Measurements from ENCODE around the gene SEZ6. TPM values are rescaled to one million over a fixed set of nuclear protein-coding genes. Genes with fewer than 3 reads are reported as not detected.

The SEZ6 gene
- total RNA-seq, 4 donors from 2014 or later = not detected

GRCh38 chr17:29007860-29008455 lies 2.1 kb upstream of the SEZ6 start:
- H3K27ac ChIP-seq = no peak overlapping the region
- peaks cover 72% of the 10 kb centered on the region for H3K27me3 ChIP-seq
- no peak overlapping the region for H3K4me3 ChIP-seq
- no peak for DNase-seq (ENCODE audit: low spot score in 2 of 2)
- no peaks in the 10 kb centered on the region for H3K9me3 ChIP-seq
- 42% methylated on average over 2 of the region's 2 CpGs for WGBS
- H3K4me1 ChIP-seq = peaks cover 11% of the 10 kb centered on the region
- no peaks in the 10 kb centered on the region for H3K36me3 ChIP-seq
- TF ChIP-seq, protein P1, sequence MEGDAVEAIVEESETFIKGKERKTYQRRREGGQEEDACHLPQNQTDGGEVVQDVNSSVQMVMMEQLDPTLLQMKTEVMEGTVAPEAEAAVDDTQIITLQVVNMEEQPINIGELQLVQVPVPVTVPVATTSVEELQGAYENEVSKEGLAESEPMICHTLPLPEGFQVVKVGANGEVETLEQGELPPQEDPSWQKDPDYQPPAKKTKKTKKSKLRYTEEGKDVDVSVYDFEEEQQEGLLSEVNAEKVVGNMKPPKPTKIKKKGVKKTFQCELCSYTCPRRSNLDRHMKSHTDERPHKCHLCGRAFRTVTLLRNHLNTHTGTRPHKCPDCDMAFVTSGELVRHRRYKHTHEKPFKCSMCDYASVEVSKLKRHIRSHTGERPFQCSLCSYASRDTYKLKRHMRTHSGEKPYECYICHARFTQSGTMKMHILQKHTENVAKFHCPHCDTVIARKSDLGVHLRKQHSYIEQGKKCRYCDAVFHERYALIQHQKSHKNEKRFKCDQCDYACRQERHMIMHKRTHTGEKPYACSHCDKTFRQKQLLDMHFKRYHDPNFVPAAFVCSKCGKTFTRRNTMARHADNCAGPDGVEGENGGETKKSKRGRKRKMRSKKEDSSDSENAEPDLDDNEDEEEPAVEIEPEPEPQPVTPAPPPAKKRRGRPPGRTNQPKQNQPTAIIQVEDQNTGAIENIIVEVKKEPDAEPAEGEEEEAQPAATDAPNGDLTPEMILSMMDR (IDR thresholded peaks at IDR 0.05) = no peak
- TF ChIP-seq POLR2AphosphoS5 (IDR thresholded peaks at IDR 0.05) (no peak), EP300 (IDR thresholded peaks at IDR 0.05) (no peak)

- WGBS = 31% methylated on average over 2 of the region's 2 CpGs
- H3K27ac ChIP-seq = no peak overlapping the region
- peaks cover 76% of the 10 kb centered on the region for H3K27me3 ChIP-seq
- H3K36me3 ChIP-seq = no peaks in the 10 kb centered on the region
- no peak for DNase-seq (ENCODE audit: low spot score in 2 of 2)
- peaks cover 11% of the 10 kb centered on the region for H3K4me1 ChIP-seq
- no peak for TF ChIP-seq POLR2A (IDR thresholded peaks at IDR 0.05)
- no peak for TF ChIP-seq EP300 (IDR thresholded peaks at IDR 0.05)
- TF ChIP-seq, protein P1 (IDR thresholded peaks at IDR 0.05) = no peak
- TF ChIP-seq POLR2AphosphoS5 (IDR thresholded peaks at IDR 0.05) = no peak
- no peaks in the 10 kb centered on the region for H3K9me3 ChIP-seq
- no peak overlapping the region for H3K4me3 ChIP-seq
Observed at GRCh38 chr17:29007456-29007855, 1.6 kb upstream of the SEZ6 start.

GRCh38 chr17:29004081-29004692 lies 1.6 kb downstream of the SEZ6 start:
- Histone ChIP-seq H3K36me3 (no peaks in the 10 kb centered on the region), H3K4me1 (peaks cover 11% of the 10 kb centered on the region), H3K27me3 (peaks cover 71% of the 10 kb centered on the region), H3K9me3 (no peaks in the 10 kb centered on the region), H3K27ac (no peak overlapping the region), H3K4me3 (no peak overlapping the region)
- TF ChIP-seq POLR2AphosphoS5 (IDR thresholded peaks at IDR 0.05) = no peak
- TF ChIP-seq, protein P1 (IDR thresholded peaks at IDR 0.05) = no peak
- no peak for TF ChIP-seq EP300 (IDR thresholded peaks at IDR 0.05)
- no peak for TF ChIP-seq POLR2A (IDR thresholded peaks at IDR 0.05)
- 62% methylated on average over 15 of the region's 20 CpGs for WGBS
- DNase-seq (ENCODE audit: low spot score in 2 of 2) = no peak

GRCh38 chr17:29003289-29003688 lies 2.5 kb downstream of the SEZ6 start:
- H3K36me3 ChIP-seq = no peaks in the 10 kb centered on the region
- TF ChIP-seq, protein P1 (IDR thresholded peaks at IDR 0.05) = no peak
- no peak for TF ChIP-seq EP300 (IDR thresholded peaks at IDR 0.05)
- no peak for TF ChIP-seq POLR2AphosphoS5 (IDR thresholded peaks at IDR 0.05)
- TF ChIP-seq POLR2A (IDR thresholded peaks at IDR 0.05) = no peak
- no peaks in the 10 kb centered on the region for H3K9me3 ChIP-seq
- H3K27ac ChIP-seq = no peak overlapping the region
- H3K4me1 ChIP-seq = peaks cover 11% of the 10 kb centered on the region
- WGBS = 82% methylated on average over 7 of the region's 12 CpGs
- peaks cover 68% of the 10 kb centered on the region for H3K27me3 ChIP-seq
- H3K4me3 ChIP-seq = no peak overlapping the region
- no peak for DNase-seq (ENCODE audit: low spot score in 2 of 2)

DNA sequence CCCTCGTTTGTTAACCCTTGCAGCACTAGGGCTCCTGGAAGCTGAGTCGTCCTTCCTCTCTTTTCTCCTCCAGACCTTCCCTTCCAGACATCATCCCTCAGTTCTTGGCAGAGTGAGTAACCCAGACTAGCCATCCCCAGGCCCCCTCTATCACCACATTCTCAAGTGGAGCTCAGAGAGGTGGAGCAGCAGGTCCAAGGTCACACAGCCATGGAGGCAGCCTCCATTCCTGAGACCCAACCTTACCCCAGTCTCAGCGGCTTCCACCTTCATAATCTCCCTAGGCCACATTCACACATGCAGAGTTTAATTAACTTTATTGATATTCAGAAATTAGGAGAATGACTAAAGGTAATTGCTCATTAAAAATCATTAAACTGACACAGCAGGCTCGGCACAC lies 3.0 kb downstream of the SEZ6 start:
- DNase-seq (ENCODE audit: low spot score in 2 of 2) = no peak
- H3K27ac ChIP-seq = no peak overlapping the region
- 54% methylated on average over 4 of the region's 4 CpGs for WGBS
- H3K27me3 ChIP-seq = peaks cover 68% of the 10 kb centered on the region
- no peaks in the 10 kb centered on the region for H3K9me3 ChIP-seq
- H3K4me1 ChIP-seq = peaks cover 11% of the 10 kb centered on the region
- no peak overlapping the region for H3K4me3 ChIP-seq
- no peaks in the 10 kb centered on the region for H3K36me3 ChIP-seq
- TF ChIP-seq POLR2AphosphoS5 (IDR thresholded peaks at IDR 0.05) (no peak), EP300 (IDR thresholded peaks at IDR 0.05) (no peak)
